HG03457 (cell line): Measurements from ENCODE around the gene CCDC141.

Source experiments
- ATAC-seq: cut with Tn5 transposase; IDR thresholded peaks from one replicate; pipeline ENCODE4 v1.9.1; 2021; ENCODE audit warnings: moderate number of reproducible peaks; ENCODE audit not compliant: unreplicated experiment

The CCDC141 gene

GRCh38 chr2:178787934-178788333 is 262.0 kb downstream of the CCDC141 start:
- ATAC-seq, result no peak

GRCh38 chr2:178787155-178787554 is 262.8 kb downstream of the CCDC141 start:
- no peak for ATAC-seq

- ATAC-seq, result no peak
Measured at GRCh38 chr2:178783889-178784288, 266.0 kb downstream of the CCDC141 start.

- ATAC-seq, result no peak
Measured at GRCh38 chr2:178782236-178782635, 267.7 kb downstream of the CCDC141 start.
